ENCODE data around the gene SPEN. TPM values are rescaled to one million over a fixed set of nuclear protein-coding genes. Genes with fewer than 3 reads are reported as not detected.

SPEN gene
- total RNA-seq, 1 experiment from 2014 or later: 46.4 TPM

DNA sequence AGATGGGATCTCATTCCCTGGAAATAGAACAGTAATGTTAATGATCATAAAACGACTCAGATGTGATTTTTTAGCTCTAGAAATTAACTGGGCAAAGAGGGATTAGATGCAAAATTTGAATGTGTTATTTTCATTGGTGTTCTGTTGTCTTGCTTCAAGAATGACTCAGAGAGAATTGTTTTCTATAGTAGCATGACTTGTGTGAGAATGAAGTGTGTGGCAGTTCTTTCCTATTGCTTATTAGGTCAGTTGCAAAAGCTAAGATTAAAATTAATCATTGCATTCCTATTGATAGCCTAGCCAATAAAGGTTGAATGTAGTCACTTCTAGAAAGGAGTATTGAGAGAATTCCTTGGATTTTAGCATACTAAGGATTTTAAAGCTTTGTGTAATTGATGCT is 22.9 kb downstream of the SPEN start:
- Mint-ChIP-seq H3K36me3 (ENCODE audit: insufficient read depth, unreplicated experiment) (peaks cover 10% of the 10 kb centered on the region), H3K9me3 (ENCODE audit: unreplicated experiment) (no peaks in the 10 kb centered on the region), H3K4me3 (ENCODE audit: unreplicated experiment) (no peak overlapping the region), H3K27me3 (ENCODE audit: insufficient read depth, unreplicated experiment) (no peaks in the 10 kb centered on the region), H3K4me1 (ENCODE audit: low read depth, unreplicated experiment) (no peaks in the 10 kb centered on the region), H3K27ac (ENCODE audit: unreplicated experiment) (no peak overlapping the region)
- TF ChIP-seq, protein P1, sequence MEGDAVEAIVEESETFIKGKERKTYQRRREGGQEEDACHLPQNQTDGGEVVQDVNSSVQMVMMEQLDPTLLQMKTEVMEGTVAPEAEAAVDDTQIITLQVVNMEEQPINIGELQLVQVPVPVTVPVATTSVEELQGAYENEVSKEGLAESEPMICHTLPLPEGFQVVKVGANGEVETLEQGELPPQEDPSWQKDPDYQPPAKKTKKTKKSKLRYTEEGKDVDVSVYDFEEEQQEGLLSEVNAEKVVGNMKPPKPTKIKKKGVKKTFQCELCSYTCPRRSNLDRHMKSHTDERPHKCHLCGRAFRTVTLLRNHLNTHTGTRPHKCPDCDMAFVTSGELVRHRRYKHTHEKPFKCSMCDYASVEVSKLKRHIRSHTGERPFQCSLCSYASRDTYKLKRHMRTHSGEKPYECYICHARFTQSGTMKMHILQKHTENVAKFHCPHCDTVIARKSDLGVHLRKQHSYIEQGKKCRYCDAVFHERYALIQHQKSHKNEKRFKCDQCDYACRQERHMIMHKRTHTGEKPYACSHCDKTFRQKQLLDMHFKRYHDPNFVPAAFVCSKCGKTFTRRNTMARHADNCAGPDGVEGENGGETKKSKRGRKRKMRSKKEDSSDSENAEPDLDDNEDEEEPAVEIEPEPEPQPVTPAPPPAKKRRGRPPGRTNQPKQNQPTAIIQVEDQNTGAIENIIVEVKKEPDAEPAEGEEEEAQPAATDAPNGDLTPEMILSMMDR (IDR thresholded peaks at IDR 0.05; ENCODE audit: insufficient read depth in 1 of 2, low read depth in 1 of 2, low read length in 1 of 2, severe bottlenecking in 1 of 2, unreplicated experiment in 1 of 2): no peak
- ChIA-PET CTCF (interaction anchor here (0.5 to 0.6 kb wide), 2 partner anchors 9 to 11 kb away, joined by 4 to 12 read pairs; no protein-coding TSS in a partner anchor), POLR2A (no interaction called here)
- H3K4me1 ChIP-seq: no peaks in the 10 kb centered on the region
- DNase-seq: no peak
- no peak overlapping the region for H3K4me3 ChIP-seq (ENCODE audit: low read depth, low read length)
- H3K9me3 ChIP-seq: no peaks in the 10 kb centered on the region
- H3K27me3 ChIP-seq (replicated peaks; ENCODE audit: control insufficient read depth, insufficient read depth, low read length): no peaks in the 10 kb centered on the region
- intact Hi-C loops (cut with micrococcal nuclease; ENCODE audit: unreplicated experiment): no loop called here
- H3K36me3 ChIP-seq (ENCODE audit: control insufficient read depth, insufficient read depth, low read length): no peaks in the 10 kb centered on the region
- no TSS peak for BruUV-seq (replicated peaks)

DNA sequence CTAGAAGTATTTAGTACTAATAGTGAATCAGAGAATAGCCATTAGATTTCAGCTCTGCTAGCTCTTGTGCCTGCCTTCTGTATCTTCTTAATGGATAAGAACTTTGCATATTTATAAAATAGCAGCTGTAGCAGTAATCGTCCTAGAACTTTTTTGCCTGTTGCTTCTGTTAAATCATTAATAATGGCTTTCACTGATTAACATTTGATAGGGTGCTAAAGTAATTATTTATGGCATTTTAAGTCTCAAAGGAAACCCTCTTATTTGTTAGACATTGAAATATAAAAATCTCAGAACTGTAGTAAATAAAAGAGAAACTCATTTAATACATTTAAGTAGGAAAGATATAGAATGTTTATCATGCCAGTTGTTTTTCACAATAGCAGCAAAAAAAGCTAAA is 27.0 kb downstream of the SPEN start:
- H3K36me3 ChIP-seq (ENCODE audit: control insufficient read depth, insufficient read depth, low read length): no peaks in the 10 kb centered on the region
- intact Hi-C loops (cut with micrococcal nuclease; ENCODE audit: unreplicated experiment): no loop called here
- Mint-ChIP-seq H3K4me3 (ENCODE audit: unreplicated experiment) (no peak overlapping the region), H3K27me3 (ENCODE audit: insufficient read depth, unreplicated experiment) (no peaks in the 10 kb centered on the region), H3K27ac (ENCODE audit: unreplicated experiment) (no peak overlapping the region), H3K4me1 (ENCODE audit: low read depth, unreplicated experiment) (peaks cover 5% of the 10 kb centered on the region), H3K36me3 (ENCODE audit: insufficient read depth, unreplicated experiment) (peaks cover 28% of the 10 kb centered on the region), H3K9me3 (ENCODE audit: unreplicated experiment) (no peaks in the 10 kb centered on the region)
- CTCF ChIA-PET: no interaction called here
- no peak overlapping the region for H3K4me3 ChIP-seq (ENCODE audit: low read depth, low read length)
- no TSS peak for BruUV-seq (replicated peaks)
- H3K9me3 ChIP-seq: no peaks in the 10 kb centered on the region
- DNase-seq: no peak
- TF ChIP-seq, protein P1 (IDR thresholded peaks at IDR 0.05; ENCODE audit: insufficient read depth in 1 of 2, low read depth in 1 of 2, low read length in 1 of 2, severe bottlenecking in 1 of 2, unreplicated experiment in 1 of 2): no peak
- POLR2A ChIA-PET: no interaction called here
- H3K27me3 ChIP-seq (replicated peaks; ENCODE audit: control insufficient read depth, insufficient read depth, low read length): no peaks in the 10 kb centered on the region
- no peaks in the 10 kb centered on the region for H3K4me1 ChIP-seq

DNA sequence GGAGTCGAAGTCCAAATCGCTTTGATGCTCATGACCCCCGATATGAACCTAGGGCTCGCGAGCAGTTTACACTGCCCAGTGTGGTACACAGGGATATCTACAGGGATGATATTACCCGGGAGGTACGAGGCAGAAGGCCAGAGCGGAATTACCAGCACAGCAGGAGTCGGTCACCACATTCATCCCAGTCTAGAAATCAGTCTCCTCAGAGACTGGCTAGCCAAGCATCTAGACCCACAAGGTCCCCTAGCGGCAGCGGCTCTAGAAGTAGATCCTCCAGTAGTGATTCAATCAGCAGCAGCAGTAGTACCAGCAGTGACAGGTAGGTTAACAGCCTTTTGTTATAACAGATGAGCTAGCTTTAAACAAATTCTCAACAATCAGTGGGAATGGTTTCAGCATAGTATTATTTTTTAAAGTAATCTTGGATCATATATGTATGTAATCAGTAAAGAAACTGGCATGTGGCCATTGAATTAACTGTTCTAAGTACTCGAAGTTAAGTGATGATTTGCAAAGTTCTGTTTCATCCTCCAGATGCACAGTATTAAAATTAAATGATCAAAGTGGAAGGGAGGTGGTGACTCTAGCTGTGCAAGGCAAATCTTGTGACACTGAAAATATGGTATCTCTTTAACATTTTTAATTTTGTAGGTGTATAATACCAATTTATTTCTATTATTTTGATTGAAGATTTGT is 29.0 kb downstream of the SPEN start:
- no TSS peak for BruUV-seq (replicated peaks)
- Mint-ChIP-seq H3K36me3 (ENCODE audit: insufficient read depth, unreplicated experiment) (peaks cover 33% of the 10 kb centered on the region), H3K4me3 (ENCODE audit: unreplicated experiment) (no peak overlapping the region), H3K4me1 (ENCODE audit: low read depth, unreplicated experiment) (peaks cover 6% of the 10 kb centered on the region), H3K9me3 (ENCODE audit: unreplicated experiment) (no peaks in the 10 kb centered on the region), H3K27ac (ENCODE audit: unreplicated experiment) (no peak overlapping the region), H3K27me3 (ENCODE audit: insufficient read depth, unreplicated experiment) (no peaks in the 10 kb centered on the region)
- CTCF ChIA-PET: interaction anchor here (0.5 kb wide), 1 partner anchor 16 kb away, joined by 3 read pairs; no protein-coding TSS in a partner anchor
- no peak overlapping the region for H3K4me3 ChIP-seq (ENCODE audit: low read depth, low read length)
- H3K27me3 ChIP-seq (replicated peaks; ENCODE audit: control insufficient read depth, insufficient read depth, low read length): no peaks in the 10 kb centered on the region
- TF ChIP-seq, protein P1 (IDR thresholded peaks at IDR 0.05; ENCODE audit: insufficient read depth in 1 of 2, low read depth in 1 of 2, low read length in 1 of 2, severe bottlenecking in 1 of 2, unreplicated experiment in 1 of 2): peak; percentile 20 to 26
- DNase-seq: peak in 1 of 2 experiments; percentile 30
- H3K36me3 ChIP-seq (ENCODE audit: control insufficient read depth, insufficient read depth, low read length): no peaks in the 10 kb centered on the region
- POLR2A ChIA-PET: no interaction called here
- intact Hi-C loops (cut with micrococcal nuclease; ENCODE audit: unreplicated experiment): no loop called here
- H3K9me3 ChIP-seq: no peaks in the 10 kb centered on the region
- no peaks in the 10 kb centered on the region for H3K4me1 ChIP-seq
